HEK293 (cell line): Measurements from ENCODE around the gene CHD2.
A peak's percentile ranks its signal among the peaks of the same experiment; 100 is the strongest.

ENCODE experiments used
- CTCF ChIA-PET: fragments of 350-600 bp; formaldehyde crosslinking; extraction: SDS; loops from one replicate; lab custom pipeline; 2021; ENCODE audit warnings: antibody characterized with exemption; lab: Yijun Ruan, JAX
- POLR2A ChIA-PET: fragments of 300-600 bp; formaldehyde crosslinking; extraction: SDS; loops from one replicate; lab custom pipeline; 2020; ENCODE audit warnings: antibody characterized with exemption, inconsistent platforms; lab: Yijun Ruan, JAX
- H3K27ac ChIP-seq: fragments of 200-500 bp; sonication (Bioruptor generic); 2 replicates; pipeline ENCODE4 v1.5.1; 2014; ENCODE audit warnings: low read depth, low read length, control low read depth, inconsistent platforms; ENCODE audit errors: extremely low read depth
- H3K36me3 ChIP-seq, 2 experiments: fragments of 200-500 bp in 1 of 2; sonication (Bioruptor generic) in 1 of 2; 1 replicate in 1 of 2; 2 replicates in 1 of 2; pipeline ENCODE4 v1.5.1; 2014 to 2017; ENCODE audit warnings: inconsistent platforms in 2 of 2, low read length in 2 of 2; ENCODE audit not compliant: control insufficient read depth in 2 of 2, insufficient read depth in 1 of 2
- H3K4me1 ChIP-seq: fragments of 200-500 bp; sonication (Bioruptor generic); 2 replicates; pipeline ENCODE4 v1.5.1; 2014; ENCODE audit warnings: mild to moderate bottlenecking, low read length, inconsistent platforms; ENCODE audit not compliant: control insufficient read depth, insufficient read depth
- H3K4me3 ChIP-seq: 2 replicates; pipeline ENCODE4 v1.5.1; 2011; ENCODE audit warnings: low read depth, mild to moderate bottlenecking, control low read depth, low read length, moderate library complexity
- H3K9me3 ChIP-seq: fragments of 200-500 bp; sonication (Bioruptor generic); 2 replicates; pipeline ENCODE4 v1.5.1; 2014; ENCODE audit warnings: low read depth, low read length, inconsistent platforms; ENCODE audit not compliant: control insufficient read depth, insufficient read depth
- KLF1 ChIP-seq: fragments of 450-650 bp; formaldehyde crosslinking; IDR thresholded peaks from 2 replicates; pipeline ENCODE4 v1.5.1; 2016; ENCODE audit warnings: missing biosample characterization, missing genetic modification characterization
- PRDM6 ChIP-seq: fragments of 450-650 bp; formaldehyde crosslinking; IDR thresholded peaks from 2 replicates; pipeline ENCODE4 v1.5.1; 2017; ENCODE audit warnings: missing biosample characterization, missing genetic modification characterization
- REST ChIP-seq: fragments of 450-650 bp; formaldehyde crosslinking; IDR thresholded peaks from 2 replicates; pipeline ENCODE4 v1.5.1; 2016; ENCODE audit warnings: missing biosample characterization, missing genetic modification characterization
- SP7 ChIP-seq: fragments of 450-650 bp; formaldehyde crosslinking; IDR thresholded peaks from 2 replicates; pipeline ENCODE4 v1.5.1; 2016; ENCODE audit warnings: missing biosample characterization, missing genetic modification characterization
- ZBTB7A ChIP-seq: fragments of 450-650 bp; formaldehyde crosslinking; IDR thresholded peaks from 2 replicates; pipeline ENCODE4 v1.5.1; 2016; ENCODE audit warnings: low read depth, missing biosample characterization, missing genetic modification characterization
- ZNF155 ChIP-seq: fragments of 450-650 bp; formaldehyde crosslinking; IDR thresholded peaks from 2 replicates; pipeline ENCODE4 v1.5.1; 2016; ENCODE audit warnings: missing biosample characterization, missing genetic modification characterization
- ZNF157 ChIP-seq: fragments of 450-650 bp; formaldehyde crosslinking; IDR thresholded peaks from 2 replicates; pipeline ENCODE4 v1.5.1; 2016; ENCODE audit warnings: missing biosample characterization, missing genetic modification characterization
- ZNF248 ChIP-seq: fragments of 450-650 bp; formaldehyde crosslinking; IDR thresholded peaks from 2 replicates; pipeline ENCODE4 v1.5.1; 2017; ENCODE audit warnings: missing biosample characterization, missing genetic modification characterization
- ZNF335 ChIP-seq: fragments of 450-650 bp; formaldehyde crosslinking; conservative IDR thresholded peaks from 2 replicates; pipeline ENCODE4 v1.5.1; 2016; ENCODE audit warnings: missing biosample characterization, missing genetic modification characterization
- ZNF362 ChIP-seq: fragments of 450-650 bp; formaldehyde crosslinking; IDR thresholded peaks from 2 replicates; pipeline ENCODE4 v1.5.1; 2016; ENCODE audit warnings: missing biosample characterization, missing genetic modification characterization
- ZNF561 ChIP-seq: fragments of 450-650 bp; IDR thresholded peaks from 2 replicates; pipeline ENCODE4 v1.5.1; 2018; ENCODE audit warnings: missing biosample characterization, missing genetic modification characterization, borderline replicate concordance
- ZNF785 ChIP-seq: fragments of 450-650 bp; formaldehyde crosslinking; IDR thresholded peaks from 2 replicates; pipeline ENCODE4 v1.5.1; 2016; ENCODE audit warnings: missing biosample characterization, missing genetic modification characterization
- ZSCAN18 ChIP-seq: fragments of 450-650 bp; formaldehyde crosslinking; IDR thresholded peaks from 2 replicates; pipeline ENCODE4 v1.5.1; 2016; ENCODE audit warnings: missing biosample characterization, missing genetic modification characterization
- ZXDB ChIP-seq: fragments of 450-650 bp; formaldehyde crosslinking; IDR thresholded peaks from 2 replicates; pipeline ENCODE4 v1.5.1; 2016; ENCODE audit warnings: missing biosample characterization, missing genetic modification characterization

Gene CHD2

GRCh38 chr15:92906563-92907081 is 6.5 kb downstream of the CHD2 start (continued):
- no peak for TF ChIP-seq ZBTB7A (tag by site-specific recombination)
- TF ChIP-seq ZXDB (tag by site-specific recombination) = no peak
- TF ChIP-seq PRDM6 (tag by site-specific recombination) = peak; percentile 44; the same call in 1 of the 2 replicates
- TF ChIP-seq ZNF157 = no peak
- no peak for TF ChIP-seq ZNF561 (tag by site-specific recombination)
- TF ChIP-seq ZNF248 (tag by site-specific recombination) = no peak
- no peak for TF ChIP-seq ZSCAN18 (tag by site-specific recombination)
- TF ChIP-seq, all 188 proteins: peak for 7

GRCh38 chr15:92907229-92907628 is 7.1 kb downstream of the CHD2 start:
- POLR2A ChIA-PET = interaction anchor here (1.1 to 4.4 kb wide), 9 partner anchors 9 to 105 kb away, joined by 3 to 58 read pairs (median 6); no protein-coding TSS in a partner anchor
- no peak overlapping the region for H3K4me3 ChIP-seq
- no peak for TF ChIP-seq ZNF785 (tag by site-specific recombination)
- 0 out of 2 replicates have a peak, but pooled peaks have one; percentile 5 for TF ChIP-seq ZNF335
- TF ChIP-seq, all 188 proteins: peak for 1
- CTCF ChIA-PET = interaction anchor here (0.5 to 7.5 kb wide), 6 partner anchors 9 to 116 kb away, joined by 3 to 65 read pairs (median 10); no protein-coding TSS in a partner anchor
- Histone ChIP-seq H3K27ac (peak overlapping the region; percentile 28), H3K4me1 (peaks cover 60% of the 10 kb centered on the region), H3K36me3 (peaks cover 4 to 8% of the 10 kb centered on the region in 2 experiments; a peak in 2 of 3 replicates), H3K9me3 (no peaks in the 10 kb centered on the region)

- peaks cover 3 to 4% of the 10 kb centered on the region in 2 experiments; a peak in 2 of 3 replicates for H3K36me3 ChIP-seq
- no peak for TF ChIP-seq ZNF155 (tag by site-specific recombination)
- peak; percentile 95 for TF ChIP-seq SP7 (tag by site-specific recombination)
- TF ChIP-seq ZNF362 (tag by site-specific recombination) = peak; percentile 85
- peak overlapping the region; percentile 38 for H3K27ac ChIP-seq
- no peaks in the 10 kb centered on the region for H3K9me3 ChIP-seq
- peaks cover 55% of the 10 kb centered on the region for H3K4me1 ChIP-seq
- ChIA-PET POLR2A (interaction anchor here (1.0 to 4.4 kb wide), 12 partner anchors 8 to 106 kb away, joined by 3 to 58 read pairs (median 6); partner anchors contain the start of gene CHD2), CTCF (interaction anchor here (0.5 to 7.5 kb wide), 10 partner anchors 8 to 207 kb away, joined by 3 to 65 read pairs (median 5); no protein-coding TSS in a partner anchor)
- H3K4me3 ChIP-seq = no peak overlapping the region
These were observed 8.0 kb downstream of the CHD2 start for GRCh38 chr15:92907896-92908712.

- ChIA-PET POLR2A (interaction anchor here (0.6 to 4.4 kb wide), 7 partner anchors 9 to 1944 kb away, joined by 3 to 58 read pairs (median 6); partner anchors contain the start of gene CHD2), CTCF (interaction anchor here (0.6 to 7.5 kb wide), 9 partner anchors 7 to 111 kb away, joined by 3 to 65 read pairs (median 3); no protein-coding TSS in a partner anchor)
- Histone ChIP-seq H3K4me1 (peaks cover 59% of the 10 kb centered on the region), H3K36me3 (peaks cover 3 to 4% of the 10 kb centered on the region in 2 experiments; a peak in 2 of 3 replicates), H3K4me3 (no peak overlapping the region), H3K9me3 (no peaks in the 10 kb centered on the region), H3K27ac (peak overlapping the region; percentile 38; the same call in 1 of the 2 replicates)
- peak; percentile 68 for TF ChIP-seq KLF1 (tag by site-specific recombination)
- TF ChIP-seq REST (tag by site-specific recombination) = no peak
These were observed 8.6 kb downstream of the CHD2 start for GRCh38 chr15:92908713-92909057.
